ENCODE measurements around the gene RGS7. TPM values are rescaled to one million over a fixed set of nuclear protein-coding genes. Genes with fewer than 3 reads are reported as not detected.
"Not testable (repeated sequence)": the region's sequence is repeated elsewhere in the genome, so short reads cannot be mapped to it uniquely, and the experiment has no call there.

Gene RGS7
- total RNA-seq, 1 donor from 2014 or later: not detected

- DNase-seq (ENCODE audit: low spot score): not testable (repeated sequence)
Observed at GRCh38 chr1:241088075-241088474, 268.9 kb downstream of the RGS7 start.

DNA sequence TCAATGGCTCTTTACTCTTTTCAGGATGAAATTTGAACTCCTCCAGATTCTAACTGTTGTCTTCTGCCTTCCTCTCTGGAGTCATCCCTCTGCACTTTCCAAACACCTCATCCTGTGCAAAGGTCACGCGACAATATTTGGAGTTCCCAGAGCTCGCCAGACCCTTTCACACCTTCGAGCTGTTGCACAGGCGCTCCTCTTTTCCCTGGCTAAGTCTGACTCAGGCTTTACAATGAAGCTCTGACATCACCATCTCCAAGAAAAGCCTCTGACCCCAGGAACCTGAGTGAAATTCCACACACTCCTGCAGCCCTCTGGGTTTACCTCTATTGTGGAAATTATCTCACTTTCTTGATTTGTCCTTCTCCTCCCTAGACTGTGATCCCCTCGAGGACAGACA is 270.3 kb downstream of the RGS7 start:
- no peak for DNase-seq (ENCODE audit: low spot score)

DNA sequence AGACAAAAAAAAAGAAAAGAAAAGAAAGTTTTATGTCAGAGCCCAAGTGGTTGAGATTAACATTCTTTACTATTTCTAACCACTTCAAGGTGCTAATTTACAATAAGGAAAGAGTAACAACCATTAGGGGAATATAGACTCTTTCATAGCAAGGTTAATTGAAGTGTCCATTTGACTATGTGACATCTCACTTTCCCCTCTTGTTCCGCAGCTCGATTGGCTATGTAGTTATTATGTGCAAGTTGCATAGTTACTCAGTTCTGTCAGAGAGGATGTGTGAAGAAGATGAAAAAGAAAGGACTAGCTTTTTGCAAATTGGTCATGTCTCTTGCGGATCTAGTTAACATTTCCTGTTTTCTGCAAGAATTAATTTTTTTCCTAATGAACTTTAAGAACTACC is 273.7 kb downstream of the RGS7 start:
- no peak for DNase-seq (ENCODE audit: low spot score)

DNA sequence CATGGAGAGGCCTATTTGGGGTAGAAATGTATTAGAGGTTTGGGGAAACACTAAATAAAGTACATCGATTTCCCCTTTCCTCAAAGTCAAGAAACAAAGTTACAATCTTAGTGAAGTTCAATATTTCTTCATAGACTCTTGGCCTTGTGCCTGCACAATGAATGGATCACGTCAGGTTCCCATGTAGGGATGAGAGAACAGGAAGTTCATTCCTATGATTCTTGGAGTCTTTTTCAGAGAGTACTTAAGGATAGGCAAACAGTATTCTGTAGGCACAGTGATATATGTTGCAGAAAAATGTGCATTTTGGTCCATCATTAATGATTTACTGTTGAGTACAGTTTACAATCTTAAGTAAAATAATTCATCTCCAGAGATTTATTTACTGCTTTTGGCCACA is 275.5 kb downstream of the RGS7 start:
- DNase-seq (ENCODE audit: low spot score): no peak

DNA sequence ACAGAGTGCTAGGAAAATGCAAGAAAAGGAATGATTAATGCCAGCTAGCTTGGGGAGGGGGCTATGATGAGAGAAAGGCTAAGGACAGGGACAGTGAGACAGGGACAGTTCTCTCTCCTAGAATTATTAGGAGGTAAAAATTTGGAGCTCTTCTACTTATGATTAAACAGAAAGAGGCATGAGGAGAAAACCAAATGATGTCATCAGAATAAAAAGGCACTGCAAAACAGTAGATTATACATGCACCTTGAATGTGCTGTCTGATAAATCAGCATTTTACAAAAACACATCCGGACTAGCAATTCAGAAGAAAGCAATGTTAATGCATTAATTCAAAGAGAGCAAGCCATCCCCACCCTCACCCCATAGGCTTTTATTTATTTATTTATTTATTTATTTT is 277.5 kb downstream of the RGS7 start:
- DNase-seq (ENCODE audit: low spot score): no peak

- DNase-seq (ENCODE audit: low spot score): no peak
Observed at GRCh38 chr1:241079047-241079446, 278.0 kb downstream of the RGS7 start.

DNA sequence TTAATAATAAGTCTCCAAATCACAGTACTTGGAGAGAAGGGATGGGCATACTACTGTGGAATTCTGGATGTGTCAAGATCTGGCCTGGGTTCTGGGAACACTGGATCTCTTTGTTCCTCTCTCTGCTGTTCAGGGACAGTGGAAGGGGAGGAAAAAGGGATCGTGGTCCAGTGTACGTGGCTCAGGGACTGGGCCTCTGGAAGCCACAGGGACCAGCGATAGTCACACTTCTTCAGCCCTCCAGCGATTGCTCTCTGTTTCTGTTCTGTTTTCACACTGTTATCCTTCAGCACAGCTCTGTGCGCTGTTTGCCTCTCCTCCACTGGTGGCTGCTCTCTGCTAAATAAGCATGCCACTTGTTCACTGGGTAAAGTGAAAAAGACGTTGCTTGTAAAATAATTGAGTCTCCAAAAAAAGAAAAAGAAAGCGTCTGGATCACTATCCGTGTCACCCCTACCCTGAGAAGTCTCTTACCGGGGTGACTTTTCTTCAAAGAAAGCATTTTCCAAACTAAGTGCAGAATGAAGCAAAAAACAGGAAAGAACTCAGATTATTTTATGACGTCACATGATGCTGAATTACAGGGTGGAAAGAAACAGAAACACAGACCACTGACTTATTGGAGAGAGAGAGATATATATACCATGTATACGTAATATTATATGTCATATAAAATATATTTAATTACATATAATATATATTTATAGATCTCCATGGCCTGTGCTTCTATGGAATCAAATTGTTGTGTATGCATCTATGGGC is 279.4 kb downstream of the RGS7 start:
- DNase-seq (ENCODE audit: low spot score): no peak

DNA sequence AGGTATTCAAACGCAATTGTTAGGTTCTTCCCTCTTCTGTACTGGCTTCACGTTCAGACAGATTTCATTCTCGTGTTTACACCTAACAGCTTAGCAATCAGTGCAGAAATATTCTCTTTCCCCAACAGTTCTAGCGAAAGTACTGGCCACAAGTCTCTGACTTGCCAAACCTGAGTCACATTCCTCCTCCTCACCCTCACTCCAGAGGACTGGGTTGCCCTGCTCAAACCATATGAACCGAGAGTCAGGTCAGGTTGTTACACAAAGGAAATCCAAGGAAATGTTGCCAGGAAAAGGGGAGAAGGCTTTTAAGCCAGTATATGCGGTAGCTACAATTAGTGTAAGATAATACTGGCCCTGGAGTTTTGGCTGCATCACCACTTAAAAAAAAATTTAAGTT is 282.5 kb downstream of the RGS7 start:
- no peak for DNase-seq (ENCODE audit: low spot score)

DNA sequence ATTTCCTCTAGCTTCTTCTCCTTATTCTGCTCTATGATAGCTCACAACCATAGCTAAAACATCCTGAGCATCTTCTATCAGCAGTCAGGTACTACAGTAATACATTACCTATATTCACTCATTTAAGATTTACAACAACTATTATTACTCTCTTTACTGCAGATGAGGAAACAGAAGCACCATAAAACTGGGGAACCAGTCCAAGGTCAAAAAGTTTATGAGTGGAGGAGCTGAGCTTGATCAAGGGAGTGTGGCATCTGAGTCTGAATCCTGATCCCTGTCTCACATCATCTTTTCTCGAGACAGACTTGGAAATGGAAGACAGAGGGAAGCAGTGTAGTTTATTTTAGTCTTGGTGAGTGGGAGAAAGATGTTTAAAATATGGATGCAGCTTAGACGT is 288.6 kb downstream of the RGS7 start:
- no peak for DNase-seq (ENCODE audit: low spot score)

GRCh38 chr1:241063276-241063675 is 293.7 kb downstream of the RGS7 start:
- no peak for DNase-seq (ENCODE audit: low spot score)

- no peak for DNase-seq (ENCODE audit: low spot score)
Observed at GRCh38 chr1:241061062-241061461, 295.9 kb downstream of the RGS7 start.

- DNase-seq (ENCODE audit: low spot score): no peak
Observed at GRCh38 chr1:241048622-241049021, 308.4 kb downstream of the RGS7 start.

- DNase-seq (ENCODE audit: low spot score): no peak
Observed at GRCh38 chr1:241045659-241046058, 311.3 kb downstream of the RGS7 start.

- no peak for DNase-seq (ENCODE audit: low spot score)
Observed at GRCh38 chr1:241034203-241034936, 322.6 kb downstream of the RGS7 start.

- DNase-seq (ENCODE audit: low spot score): no peak
Observed at GRCh38 chr1:241024834-241025233, 332.2 kb downstream of the RGS7 start.

DNA sequence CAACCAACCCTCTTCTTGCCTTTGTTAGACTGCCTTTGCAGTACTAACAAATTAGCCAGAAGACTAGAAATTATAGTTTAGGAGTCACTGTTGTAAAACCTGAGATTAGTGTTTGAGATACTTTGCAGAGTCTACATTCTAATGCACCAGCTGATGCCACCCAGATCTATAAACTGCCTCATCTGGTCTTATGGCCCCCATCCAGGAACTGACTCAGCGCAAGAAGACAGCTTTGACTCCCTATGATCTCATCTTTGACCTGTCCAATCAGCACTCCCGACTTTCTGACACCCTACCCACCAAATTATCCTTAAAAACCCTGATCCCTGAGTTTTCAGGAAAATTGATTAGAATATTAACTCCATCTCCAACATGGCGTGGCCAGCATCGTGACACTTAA is 334.6 kb downstream of the RGS7 start:
- no peak for DNase-seq (ENCODE audit: low spot score)

GRCh38 chr1:241020851-241021697 is 335.9 kb downstream of the RGS7 start:
- DNase-seq (ENCODE audit: low spot score): no peak

- no peak for DNase-seq (ENCODE audit: low spot score)
Observed at GRCh38 chr1:241012708-241013340, 344.2 kb downstream of the RGS7 start.

DNA sequence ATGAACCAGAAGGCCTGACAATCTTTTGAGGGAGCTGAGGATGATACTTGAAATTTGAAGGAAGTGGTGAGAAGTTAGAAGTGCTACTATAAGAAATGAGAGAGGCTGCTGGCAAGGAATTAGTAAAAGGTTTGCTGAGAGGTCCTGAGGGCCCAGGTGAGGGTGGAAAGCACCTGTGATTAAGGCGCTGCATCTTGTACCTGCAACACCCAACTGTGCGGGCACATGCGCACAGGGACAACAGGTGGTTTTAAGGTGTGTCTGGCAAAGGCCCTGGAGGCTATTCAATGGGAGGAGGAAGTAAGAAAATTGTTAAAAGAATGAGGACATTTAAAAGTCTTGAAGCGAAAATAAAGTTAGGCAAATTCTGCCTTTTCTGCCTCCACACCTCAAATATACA is 349.3 kb downstream of the RGS7 start:
- no peak for DNase-seq (ENCODE audit: low spot score)

DNA sequence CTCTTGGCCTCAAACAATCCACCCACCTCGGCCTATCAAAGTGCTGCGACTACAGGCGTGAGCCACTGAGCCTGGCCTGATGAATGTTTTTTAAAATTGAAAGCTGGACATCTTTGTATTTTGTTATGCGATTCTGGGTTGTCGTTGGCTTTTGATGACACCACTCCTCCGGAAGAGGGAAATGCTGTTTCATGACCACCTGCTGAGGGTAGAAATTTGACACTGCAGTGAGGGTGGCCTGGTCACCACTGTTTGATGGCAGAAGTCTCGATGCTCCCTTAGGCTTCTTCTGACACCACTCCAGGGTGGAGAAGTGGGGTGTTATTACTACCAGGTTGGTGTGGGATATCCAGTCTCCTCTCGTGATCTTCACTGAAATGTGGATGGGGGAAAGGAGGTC is 357.2 kb downstream of the RGS7 start:
- no peak for DNase-seq (ENCODE audit: low spot score)

DNA sequence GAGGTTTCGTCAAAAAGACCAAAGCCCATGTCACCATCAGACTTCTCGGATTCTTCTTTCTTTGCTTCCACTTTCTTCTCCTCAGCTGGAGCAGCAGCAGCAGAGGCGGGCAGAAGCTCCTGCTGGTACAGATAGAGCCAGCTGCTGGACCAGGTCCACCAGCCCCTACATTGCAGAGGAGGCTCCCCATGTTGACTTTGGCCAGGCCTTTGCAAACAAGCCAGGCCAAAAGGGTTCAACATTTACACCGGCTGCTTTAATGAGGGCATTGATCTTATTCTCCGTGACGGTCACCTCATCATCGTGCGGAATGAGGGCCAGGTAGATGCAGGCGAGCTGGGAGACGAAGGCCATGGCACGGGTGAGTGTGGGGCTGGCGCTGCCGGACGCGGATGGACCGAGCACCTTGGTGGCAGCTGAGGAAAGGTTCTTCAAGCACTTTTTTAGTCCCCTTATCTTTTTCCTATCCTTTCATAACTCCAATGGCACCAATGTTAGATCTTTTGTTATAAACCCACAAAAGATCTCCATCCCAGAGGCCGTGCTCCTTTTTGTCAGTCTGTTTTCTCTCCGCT is 358.5 kb downstream of the RGS7 start:
- DNase-seq (ENCODE audit: low spot score): no peak

All from mesenteric fat pad (tissue), 1 donor.